Thoracic aorta (tissue), 2 donors: ENCODE results near the gene BCL7C. TPM values are rescaled to one million over a fixed set of nuclear protein-coding genes. Genes with fewer than 3 reads are reported as not detected.

Source experiments
- ATAC-seq: fragments of 150-250 bp; one replicate; pipeline ENCODE4 v1.8.0; 2017; ENCODE audit warnings: low read depth; ENCODE audit not compliant: insufficient number of reproducible peaks, low FRiP score
- DNase-seq: peaks from one replicate; pipeline ENCODE4 v3.0.0-alpha.2; 2020; ENCODE audit warnings: low spot score
- H3K27ac ChIP-seq, 2 donors: fragments of 200-600 bp; sonication (generic); 1 replicate in 1 of 2; 2 replicates in 1 of 2; pipeline ENCODE4 v1.5.1; 2016; ENCODE audit warnings: mild to moderate bottlenecking in 2 of 2, moderate library complexity in 2 of 2
- H3K27me3 ChIP-seq: fragments of 200-600 bp; sonication (generic); replicated peaks from 2 replicates; pipeline ENCODE4 v1.6.0; 2016; ENCODE audit warnings: mild to moderate bottlenecking; ENCODE audit not compliant: insufficient read depth
- H3K36me3 ChIP-seq: fragments of 200-600 bp; sonication (generic); one replicate; pipeline ENCODE4 v1.5.1; 2016
- H3K4me1 ChIP-seq, 2 donors: fragments of 200-600 bp; sonication (generic); 1 replicate in 1 of 2; 2 replicates in 1 of 2; pipeline versions ENCODE4 v1.5.1 to v1.6.0; 2016; ENCODE audit warnings: low read depth in 2 of 2, mild to moderate bottlenecking in 1 of 2; ENCODE audit not compliant: control insufficient read depth in 1 of 2
- H3K4me3 ChIP-seq: fragments of 200-600 bp; sonication (generic); 2 replicates; pipeline ENCODE4 v1.5.1; 2016; ENCODE audit warnings: mild to moderate bottlenecking
- H3K9me3 ChIP-seq: fragments of 200-600 bp; sonication (generic); 2 replicates; pipeline ENCODE4 v1.5.1; 2016
- CTCF ChIP-seq: fragments of 200-600 bp; sonication (generic); IDR thresholded peaks from one replicate; pipeline ENCODE4 v1.5.1; 2019; ENCODE audit warnings: antibody characterized with exemption
- total RNA-seq, 2 donors: library from RNA; depleted of rRNA; stranded (reverse); fragments of >200 nt; gene quantifications; one replicate each; pipeline versions ENCODE4 v1.1.0 to v1.2.3, GENCODE V29; 2016

The BCL7C gene
- total RNA-seq, 2 donors from 2014 or later, result 35.6 to 55.2 TPM

DNA sequence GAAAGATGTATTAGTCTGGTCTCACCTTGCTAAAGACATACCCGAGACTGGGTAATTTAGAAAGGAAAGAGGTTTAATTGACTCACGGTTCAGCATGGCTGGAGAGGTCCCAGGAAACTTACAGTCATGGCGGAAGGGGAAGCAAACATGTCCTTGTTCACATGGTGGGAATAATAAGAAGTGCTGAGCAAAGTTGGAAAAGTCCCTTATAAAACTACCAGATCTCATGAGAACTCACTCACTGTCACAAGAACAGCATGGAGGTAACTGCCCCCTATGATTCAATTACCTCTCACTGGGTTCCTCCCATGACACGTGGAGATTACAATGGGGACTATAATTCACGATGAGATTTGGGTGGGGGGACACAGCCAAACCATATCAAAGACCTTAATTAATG, 53.3 kb downstream of the BCL7C start:
- DNase-seq (no peak), ATAC-seq (no peak)
- H3K27ac ChIP-seq, result no peak overlapping the region
- H3K27me3 ChIP-seq, result no peaks in the 10 kb centered on the region
- H3K4me1 ChIP-seq, result peaks cover 0 to 8% of the 10 kb centered on the region in 2 donors
- TF ChIP-seq CTCF, result no peak
- H3K9me3 ChIP-seq, result no peaks in the 10 kb centered on the region
- no peaks in the 10 kb centered on the region for H3K36me3 ChIP-seq
- H3K4me3 ChIP-seq, result no peak overlapping the region

GRCh38 chr16:30839523-30840227, 54.2 kb downstream of the BCL7C start:
- DNase-seq, result no peak
- Histone ChIP-seq H3K27ac (no peak overlapping the region), H3K27me3 (no peaks in the 10 kb centered on the region), H3K4me1 (no peaks in the 10 kb centered on the region), H3K4me3 (no peak overlapping the region), H3K9me3 (no peaks in the 10 kb centered on the region), H3K36me3 (no peaks in the 10 kb centered on the region)
- no peak for ATAC-seq
- TF ChIP-seq CTCF, result no peak

DNA sequence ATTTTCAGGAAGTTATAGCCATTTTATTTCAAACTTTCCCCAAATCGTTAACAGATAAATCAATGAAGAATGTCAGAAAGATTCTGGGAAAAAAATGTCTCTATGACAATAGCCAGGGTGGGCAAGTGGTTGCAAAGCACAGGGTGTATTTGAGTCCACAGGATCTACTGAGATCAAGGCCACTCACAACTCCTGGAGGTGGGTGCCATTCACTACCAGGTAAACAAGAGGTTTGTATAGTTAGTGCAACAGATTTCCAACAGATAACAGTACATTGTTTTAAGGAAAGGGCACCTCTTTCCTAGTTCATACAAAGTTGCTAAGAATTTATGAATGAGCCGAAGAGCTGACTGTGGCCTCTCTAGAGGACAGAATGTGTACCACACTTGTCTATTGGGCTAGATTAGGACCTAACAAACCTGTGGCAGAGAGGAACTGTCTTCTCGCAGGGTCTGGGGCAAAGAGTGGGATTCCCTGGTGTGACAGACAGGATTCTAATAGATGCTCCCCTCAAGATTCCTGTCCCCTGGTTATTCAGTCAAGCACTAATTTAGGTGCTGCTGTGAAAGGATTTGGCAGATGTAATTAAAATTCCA, 54.9 kb downstream of the BCL7C start:
- Histone ChIP-seq H3K4me1 (no peaks in the 10 kb centered on the region), H3K27ac (no peak overlapping the region), H3K9me3 (no peaks in the 10 kb centered on the region), H3K4me3 (no peak overlapping the region), H3K36me3 (no peaks in the 10 kb centered on the region), H3K27me3 (no peaks in the 10 kb centered on the region)
- TF ChIP-seq CTCF, result no peak
- ATAC-seq (no peak), DNase-seq (no peak)

DNA sequence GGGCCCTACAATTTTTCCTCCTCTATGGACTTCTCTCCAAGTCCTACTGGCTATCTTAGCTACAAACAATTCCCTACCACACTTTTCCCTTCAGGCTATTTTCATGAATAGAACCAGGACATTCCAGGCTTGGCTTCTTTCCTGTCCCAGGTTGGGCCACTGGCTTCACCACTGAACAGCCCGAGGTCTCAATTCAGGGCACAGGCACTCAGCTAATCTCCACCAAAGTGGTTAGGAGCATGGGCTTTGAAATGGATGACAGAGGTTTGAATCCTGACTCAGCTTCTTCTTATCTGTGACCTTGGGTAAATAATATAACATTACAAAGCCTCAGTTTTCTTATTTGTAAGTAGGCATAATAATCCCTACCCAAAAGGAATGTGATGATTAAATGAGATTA, 56.0 kb downstream of the BCL7C start:
- no peak overlapping the region for H3K27ac ChIP-seq
- no peak for ATAC-seq

More for the DNA sequence above, 56.0 kb downstream of the BCL7C start:
- no peaks in the 10 kb centered on the region for H3K36me3 ChIP-seq
- H3K9me3 ChIP-seq, result no peaks in the 10 kb centered on the region
- no peak for DNase-seq
- no peaks in the 10 kb centered on the region for H3K27me3 ChIP-seq
- TF ChIP-seq CTCF, result no peak
- no peak overlapping the region for H3K4me3 ChIP-seq
- no peaks in the 10 kb centered on the region for H3K4me1 ChIP-seq

Other genes with a start within 250 kb of the BCL7C start
- gene PRR14, start 243.1 kb downstream of the BCL7C start, total RNA-seq, result 10 to 100 TPM; 46.1 to 57.0 TPM
- 100 to 1,000 TPM in 1 of 2 donors, 10 to 100 TPM in 1; 39.3 to 160 TPM for gene FBRS, start 235.6 kb downstream of the BCL7C start, total RNA-seq
- 10 to 100 TPM; 39.9 to 86.1 TPM for gene SRCAP, start 194.9 kb downstream of the BCL7C start, total RNA-seq
- 10 to 100 TPM; 25.6 to 26.4 TPM for gene PHKG2, start 145.7 kb downstream of the BCL7C start, total RNA-seq
- 1 to 10 TPM in 1 of 2 donors, under 1 TPM in 1; 0.27 to 1.2 TPM for gene CFAP119, start 132.0 kb downstream of the BCL7C start, total RNA-seq
- 100 to 1,000 TPM; 109 to 112 TPM for gene RNF40, start 131.8 kb downstream of the BCL7C start, total RNA-seq
- 10 to 100 TPM; 10.7 to 18.8 TPM for gene ZNF629, start 106.9 kb downstream of the BCL7C start, total RNA-seq
- 1 to 10 TPM; 3.8 TPM for gene CTF1, start 2.5 kb upstream of the BCL7C start, total RNA-seq
- gene FBXL19, start 29.5 kb upstream of the BCL7C start, total RNA-seq, result 10 to 100 TPM; 14.5 to 18.7 TPM
- 10 to 100 TPM; 19.0 to 35.7 TPM for gene ORAI3, start 55.0 kb upstream of the BCL7C start, total RNA-seq
- 10 to 100 TPM in 1 of 2 donors, 1 to 10 TPM in 1; 7.4 to 14.6 TPM for gene SETD1A, start 63.7 kb upstream of the BCL7C start, total RNA-seq
- gene HSD3B7, start 91.1 kb upstream of the BCL7C start, total RNA-seq, result 10 to 100 TPM; 16.4 to 26.8 TPM
- 1 to 10 TPM in 1 of 2 donors, under 1 TPM in 1; 0.68 to 1.6 TPM for gene STX1B, start 116.6 kb upstream of the BCL7C start, total RNA-seq
- gene STX4, start 139.5 kb upstream of the BCL7C start, total RNA-seq, result 10 to 100 TPM; 39.3 to 50.5 TPM
- gene ZNF668, start 180.2 kb upstream of the BCL7C start, total RNA-seq, result 10 to 100 TPM; 10.3 to 14.5 TPM
- 10 to 100 TPM; 10.2 to 17.9 TPM for gene ZNF646, start 180.3 kb upstream of the BCL7C start, total RNA-seq
- 10 to 100 TPM; 10.6 to 13.7 TPM for gene PRSS53, start 194.9 kb upstream of the BCL7C start, total RNA-seq
- gene VKORC1, start 200.7 kb upstream of the BCL7C start, total RNA-seq, result 100 to 1,000 TPM in 1 of 2 donors, 10 to 100 TPM in 1; 88.7 to 187 TPM
- gene BCKDK, start 214.3 kb upstream of the BCL7C start, total RNA-seq, result 10 to 100 TPM; 35.1 to 58.5 TPM
- 10 to 100 TPM; 62.5 to 75.7 TPM for gene KAT8, start 223.6 kb upstream of the BCL7C start, total RNA-seq
- not detected for gene PRSS8, start 241.7 kb upstream of the BCL7C start, total RNA-seq